LNCaP clone FGC (cell line): Measurements from ENCODE around the gene ESF1.

ENCODE experiments used
- DNase-seq: peaks from one replicate; pipeline ENCODE4 v3.0.0-alpha.2; 2011; ENCODE audit warnings: low read depth
- H3K4me3 ChIP-seq: 2 replicates; pipeline ENCODE4 v1.5.1; 2011; ENCODE audit warnings: mild to moderate bottlenecking, low read depth, low read length, control low read depth
- CTCF ChIP-seq: IDR thresholded peaks from 2 replicates; pipeline ENCODE4 v1.5.1; 2012; ENCODE audit warnings: mild to moderate bottlenecking; ENCODE audit not compliant: control insufficient read depth, insufficient read depth; ENCODE audit errors: extremely low read depth

Gene ESF1

GRCh38 chr20:13723011-13723410 lies 61.7 kb downstream of the ESF1 start:
- no peak overlapping the region for H3K4me3 ChIP-seq
- TF ChIP-seq CTCF = no peak
- no peak for DNase-seq

- TF ChIP-seq CTCF = no peak
- H3K4me3 ChIP-seq = no peak overlapping the region
- DNase-seq = no peak
Measured at GRCh38 chr20:13718171-13718570, 66.5 kb downstream of the ESF1 start.

GRCh38 chr20:13717631-13718044 lies 67.1 kb downstream of the ESF1 start:
- no peak overlapping the region for H3K4me3 ChIP-seq
- DNase-seq = no peak
- TF ChIP-seq CTCF = no peak

GRCh38 chr20:13715171-13715570 lies 69.5 kb downstream of the ESF1 start:
- H3K4me3 ChIP-seq = no peak overlapping the region
- no peak for TF ChIP-seq CTCF
- no peak for DNase-seq

- TF ChIP-seq CTCF = no peak
- no peak overlapping the region for H3K4me3 ChIP-seq
- no peak for DNase-seq
Measured at GRCh38 chr20:13708234-13708633, 76.5 kb downstream of the ESF1 start.

GRCh38 chr20:13703265-13703664 lies 81.5 kb downstream of the ESF1 start:
- TF ChIP-seq CTCF = no peak
- no peak for DNase-seq

GRCh38 chr20:13701486-13701885 lies 83.2 kb downstream of the ESF1 start:
- TF ChIP-seq CTCF = no peak
- no peak overlapping the region for H3K4me3 ChIP-seq
- DNase-seq = peak; percentile 79

More at GRCh38 chr20:13703265-13703664, 81.5 kb downstream of the ESF1 start:
- H3K4me3 ChIP-seq = no peak overlapping the region
